Adrenal gland (tissue), 12 donors: ENCODE data around the gene ARX. TPM values are rescaled to one million over a fixed set of nuclear protein-coding genes. Genes with fewer than 3 reads are reported as not detected.

ENCODE experiments used
- DNase-seq, 7 donors: peaks; one replicate each; pipeline ENCODE4 v3.0.0-alpha.2; 2019 to 2020
- H3K27ac ChIP-seq, 5 donors: fragments of 200-600 bp; sonication (generic) in 4 of 5; 1 replicate in 3 of 5; 2 replicates in 2 of 5; pipeline versions ENCODE4 v1.5.1 to v1.8.0; 2016 to 2020; ENCODE audit warnings: mild to moderate bottlenecking in 1 of 5
- H3K27me3 ChIP-seq: fragments of 200-600 bp; 2 replicates; pipeline ENCODE4 v1.8.0; 2021
- H3K36me3 ChIP-seq, 2 donors: fragments of 200-600 bp; replicated peaks in 1 of 2; 1 replicate in 1 of 2; 2 replicates in 1 of 2; pipeline versions ENCODE4 v1.5.1 to v1.8.0; 2018 to 2022
- H3K4me1 ChIP-seq, 2 donors: fragments of 200-600 bp; replicated peaks in 1 of 2; 1 replicate in 1 of 2; 2 replicates in 1 of 2; pipeline versions ENCODE4 v1.5.1 to v1.8.0; 2018 to 2021
- H3K4me3 ChIP-seq, 4 donors: fragments of 200-600 bp; sonication (generic) in 3 of 4; one replicate each; pipeline ENCODE4 v1.5.1; 2016 to 2018
- H3K9me3 ChIP-seq, 3 donors: fragments of 200-600 bp; sonication (generic) in 1 of 3; replicated peaks in 1 of 3; 1 replicate in 2 of 3; 2 replicates in 1 of 3; pipeline versions ENCODE4 v1.5.1 to v1.8.0; 2016 to 2021
- POLR2A ChIP-seq, 2 donors: fragments of 450-650 bp; IDR thresholded peaks; one replicate each; pipeline ENCODE4 v1.6.1; 2017; ENCODE audit warnings: antibody characterized with exemption in 2 of 2, mild to moderate bottlenecking in 2 of 2, moderate library complexity in 1 of 2
- WGBS, 4 donors: extraction: QIAGEN DNeasy Blood & Tissue Kit in 2 of 4; methylation state at CpG; one replicate each; pipeline versions ENCODE4 v1.1.5 to v1.1.7; 2013 to 2017; 5-methylcytosine and 5-hydroxymethylcytosine counted together
- intact Hi-C, 2 donors: fragments of 100-400 bp; cut with DNase I; formaldehyde crosslinking; loops; one replicate each; pipeline versions ENCODE4 v1.14.1 to v1.15.0; 2022 to 2023
- polyA plus RNA-seq, 3 donors: library from polyadenylated mRNA; stranded (reverse); fragments of 200-250 nt in 2 of 3; fragments of 350-450 nt in 1 of 3; fragmentation: Illumina TruSeq in 1 of 3; extraction: RNeasy Lipid Tissue Mini Kit (QIAGEN cat#74804) in 1 of 3; gene quantifications; one replicate each; pipeline ENCODE4 v1.2.3, GENCODE V29; 2013 to 2014
- total RNA-seq, 9 donors: library from RNA; depleted of rRNA in 4 of 9; stranded (reverse); fragments of >200 nt in 4 of 9; fragments of 120-200 nt in 1 of 9; fragmentation: NEBNext Ultra II Directional in 1 of 9; extraction: Animal tissue kit (Norgen Biotek cat#: 25700) in 1 of 9; gene quantifications; one replicate each; pipeline versions ENCODE4 v1.1.0 to v1.2.4, GENCODE V29; 2013 to 2023
- TF ChIP-seq, protein P1 (sequence below), 6 experiments: fragments of 450-650 bp in 4 of 6; fragments of 200-600 bp in 2 of 6; sonication (generic) in 1 of 6; IDR thresholded peaks; 1 replicate in 5 of 6; 2 replicates in 1 of 6; pipeline versions ENCODE4 v1.5.1 to v1.8.0; 2016 to 2021; ENCODE audit warnings: antibody characterized with exemption in 6 of 6, mild to moderate bottlenecking in 2 of 6, moderate library complexity in 1 of 6
- donor health status: healthy with polysubstance abuse.
- donor health status: Bipolar disorder and iron deficiency.
- donor health status: DM: yes; HTN: yes; CAD: no.
- donor health status: DM: no; HTN: no; CAD: no.
- donor health status: DM: no; HTN: no; CAD: no.
- donor health status: DM: yes; HTN: yes; CAD: no.

ARX gene
- total and polyA plus RNA-seq, 12 donors, result 0.06 TPM; not detected in 11

GRCh38 chrX:25005382-25006185, 10.2 kb downstream of the ARX start:
- H3K4me3 ChIP-seq, result no peak overlapping the region
- peaks cover 84% of the 10 kb centered on the region for H3K27me3 ChIP-seq
- TF ChIP-seq, protein P1, sequence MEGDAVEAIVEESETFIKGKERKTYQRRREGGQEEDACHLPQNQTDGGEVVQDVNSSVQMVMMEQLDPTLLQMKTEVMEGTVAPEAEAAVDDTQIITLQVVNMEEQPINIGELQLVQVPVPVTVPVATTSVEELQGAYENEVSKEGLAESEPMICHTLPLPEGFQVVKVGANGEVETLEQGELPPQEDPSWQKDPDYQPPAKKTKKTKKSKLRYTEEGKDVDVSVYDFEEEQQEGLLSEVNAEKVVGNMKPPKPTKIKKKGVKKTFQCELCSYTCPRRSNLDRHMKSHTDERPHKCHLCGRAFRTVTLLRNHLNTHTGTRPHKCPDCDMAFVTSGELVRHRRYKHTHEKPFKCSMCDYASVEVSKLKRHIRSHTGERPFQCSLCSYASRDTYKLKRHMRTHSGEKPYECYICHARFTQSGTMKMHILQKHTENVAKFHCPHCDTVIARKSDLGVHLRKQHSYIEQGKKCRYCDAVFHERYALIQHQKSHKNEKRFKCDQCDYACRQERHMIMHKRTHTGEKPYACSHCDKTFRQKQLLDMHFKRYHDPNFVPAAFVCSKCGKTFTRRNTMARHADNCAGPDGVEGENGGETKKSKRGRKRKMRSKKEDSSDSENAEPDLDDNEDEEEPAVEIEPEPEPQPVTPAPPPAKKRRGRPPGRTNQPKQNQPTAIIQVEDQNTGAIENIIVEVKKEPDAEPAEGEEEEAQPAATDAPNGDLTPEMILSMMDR (IDR thresholded peaks at IDR 0.05), result no peak
- no peak for TF ChIP-seq POLR2A (IDR thresholded peaks at IDR 0.05)
- intact Hi-C loops, result no loop called here
- peaks cover 0 to 8% of the 10 kb centered on the region in 2 donors for H3K4me1 ChIP-seq
- DNase-seq, result no peak
- H3K9me3 ChIP-seq, result no peaks in the 10 kb centered on the region
- H3K36me3 ChIP-seq, result no peaks in the 10 kb centered on the region
- WGBS, 4 donors, result 7 to 43% (median 18%) methylated on average over 18 to 68 of the region's 72 CpGs
- H3K27ac ChIP-seq, result no peak overlapping the region

DNA sequence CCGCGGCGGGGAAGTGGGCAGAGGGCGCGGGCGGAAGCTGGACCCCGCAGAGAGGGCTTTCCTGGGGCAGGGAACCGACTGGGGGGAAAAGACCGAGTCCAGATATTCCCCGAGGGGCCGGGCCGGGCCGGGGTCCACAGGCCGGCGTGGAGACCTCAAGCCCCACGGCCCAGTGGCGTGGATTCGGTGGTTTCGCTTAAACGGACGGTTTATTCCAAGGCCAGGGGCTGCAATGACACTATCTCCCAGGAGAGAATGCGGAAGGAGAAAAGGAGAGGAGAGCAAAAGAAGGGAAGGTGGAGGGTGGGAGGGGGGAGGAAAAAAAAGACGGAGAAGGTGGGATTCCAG, 10.8 kb downstream of the ARX start:
- peaks cover 0 to 8% of the 10 kb centered on the region in 2 donors for H3K4me1 ChIP-seq
- no peak for TF ChIP-seq POLR2A (IDR thresholded peaks at IDR 0.05)
- TF ChIP-seq, protein P1 (IDR thresholded peaks at IDR 0.05), result no peak
- H3K27me3 ChIP-seq, result peaks cover 80% of the 10 kb centered on the region
- no peak overlapping the region for H3K4me3 ChIP-seq
- WGBS, 4 donors, result 2 to 26% (median 13%) methylated on average over 16 to 23 of the region's 23 CpGs
- no peak overlapping the region for H3K27ac ChIP-seq
- no peaks in the 10 kb centered on the region for H3K9me3 ChIP-seq
- no peak for DNase-seq
- H3K36me3 ChIP-seq, result no peaks in the 10 kb centered on the region
- intact Hi-C loops, result no loop called here

DNA sequence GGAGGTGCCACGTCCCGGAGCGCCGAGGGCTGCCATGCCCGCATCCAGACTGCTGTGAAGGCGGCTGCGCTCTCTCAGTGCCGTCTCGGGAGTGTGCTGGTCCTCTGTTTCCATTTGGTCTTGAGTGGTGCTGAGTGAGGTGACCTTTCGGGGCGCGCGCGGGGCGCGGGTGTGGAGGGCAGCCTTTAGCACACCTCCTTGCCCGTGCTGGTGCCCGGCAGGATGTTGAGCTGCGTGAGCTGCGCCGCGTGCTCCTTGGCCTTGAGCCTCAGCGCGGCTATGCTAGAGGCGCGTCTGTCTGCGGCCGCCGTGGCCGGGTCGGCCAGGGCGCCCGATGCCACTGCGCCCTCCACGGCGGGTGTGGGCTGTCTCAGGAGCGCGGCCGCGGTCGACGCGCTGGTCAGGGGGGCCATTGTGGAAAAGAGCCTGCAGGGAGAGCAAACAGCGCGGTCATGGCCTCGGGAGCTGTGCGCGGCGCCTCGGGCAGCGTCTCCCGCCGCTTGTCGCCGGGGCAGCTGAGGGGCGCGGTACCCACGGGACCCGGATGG, 11.2 kb downstream of the ARX start:
- Histone ChIP-seq H3K9me3 (no peaks in the 10 kb centered on the region), H3K27me3 (peaks cover 75% of the 10 kb centered on the region), H3K27ac (no peak overlapping the region), H3K36me3 (no peaks in the 10 kb centered on the region), H3K4me3 (no peak overlapping the region), H3K4me1 (peaks cover 0 to 8% of the 10 kb centered on the region in 2 donors)
- DNase-seq, result no peak
- TF ChIP-seq, protein P1 (IDR thresholded peaks at IDR 0.05), result no peak
- TF ChIP-seq POLR2A (IDR thresholded peaks at IDR 0.05), result no peak
- intact Hi-C loops, result no loop called here
- WGBS, 4 donors, result 4 to 24% (median 20%) methylated on average over 4 to 59 of the region's 59 CpGs

- 46 to 60% (median 47%) methylated on average over 10 of the region's 10 CpGs for WGBS, 4 donors
- intact Hi-C loops, result no loop called here
- no peaks in the 10 kb centered on the region for H3K9me3 ChIP-seq
- no peak overlapping the region for H3K4me3 ChIP-seq
- no peaks in the 10 kb centered on the region for H3K36me3 ChIP-seq
- peaks cover 70% of the 10 kb centered on the region for H3K27me3 ChIP-seq
- no peak overlapping the region for H3K27ac ChIP-seq
- peaks cover 0 to 8% of the 10 kb centered on the region in 2 donors for H3K4me1 ChIP-seq
- TF ChIP-seq, protein P1 (IDR thresholded peaks at IDR 0.05), result no peak
- no peak for TF ChIP-seq POLR2A (IDR thresholded peaks at IDR 0.05)
- no peak for DNase-seq
Observed at GRCh38 chrX:25004040-25004439, 11.7 kb downstream of the ARX start.
